B cell (primary cell): ENCODE data around the gene EVI5L. TPM values are rescaled to one million over a fixed set of nuclear protein-coding genes. Genes with fewer than 3 reads are reported as not detected.

ENCODE experiments used
- ATAC-seq: fragments of 200-7000 bp; cut with Tn5 transposase; one replicate; pipeline ENCODE4 v1.10.0; 2021; ENCODE audit warnings: low read depth, mild to moderate bottlenecking, moderate number of reproducible peaks, moderate library complexity
- CTCF ChIA-PET: fragments of 350-600 bp; sonication (Branson Sonifier 250); formaldehyde crosslinking; loops from one replicate; lab custom pipeline; 2021; ENCODE audit warnings: antibody characterized with exemption, inconsistent platforms; lab: Charles Lee
- POLR2A ChIA-PET: fragments of 350-600 bp; sonication (Branson Sonifier 250); formaldehyde crosslinking; loops from one replicate; lab custom pipeline; 2021; ENCODE audit warnings: antibody characterized with exemption; lab: Charles Lee
- DNase-seq: peaks from one replicate; pipeline ENCODE4 v3.0.0; 2013
- H2AFZ ChIP-seq: 2 replicates; pipeline ENCODE4 v1.6.1; 2012; ENCODE audit warnings: mild to moderate bottlenecking, low read depth, low read length; ENCODE audit not compliant: insufficient read depth, poor library complexity, severe bottlenecking
- H3K27ac ChIP-seq, 2 donors: 1 replicate in 1 of 2; 2 replicates in 1 of 2; pipeline ENCODE4 v1.5.1; 2012 to 2013; ENCODE audit warnings: low read length in 2 of 2, mild to moderate bottlenecking in 2 of 2, moderate library complexity in 1 of 2
- H3K27me3 ChIP-seq, 4 experiments: fragments of 200-600 bp in 1 of 4; sonication (generic) in 1 of 4; replicated peaks in 1 of 4; 1 replicate in 2 of 4; 2 replicates in 2 of 4; pipeline versions ENCODE4 v1.6.1 to v1.7.0; 2013 to 2016; ENCODE audit warnings: low read length in 3 of 4, mild to moderate bottlenecking in 2 of 4, mixed read lengths in 1 of 4, moderate library complexity in 1 of 4; ENCODE audit not compliant: insufficient read depth in 4 of 4, control insufficient read depth in 3 of 4; ENCODE audit errors: control extremely low read depth in 1 of 4
- H3K36me3 ChIP-seq, 2 experiments: replicated peaks in 1 of 2; 1 replicate in 1 of 2; 2 replicates in 1 of 2; pipeline versions ENCODE4 v1.6.1 to v1.7.1; 2013; ENCODE audit warnings: low read length in 1 of 2; ENCODE audit not compliant: insufficient read depth in 2 of 2, control insufficient read depth in 1 of 2; ENCODE audit errors: control extremely low read depth in 1 of 2, extremely low read depth in 1 of 2
- H3K4me1 ChIP-seq, 2 donors: fragments of 200-600 bp in 1 of 2; sonication (generic) in 1 of 2; 1 replicate in 1 of 2; 2 replicates in 1 of 2; pipeline versions ENCODE4 v1.5.1 to v1.6.1; 2013 to 2017; ENCODE audit warnings: low read length in 2 of 2; ENCODE audit not compliant: control insufficient read depth in 2 of 2, insufficient read depth in 2 of 2
- H3K4me2 ChIP-seq: replicated peaks from 2 replicates; pipeline ENCODE3; 2012; ENCODE audit warnings: mild to moderate bottlenecking, low read depth, low read length; ENCODE audit not compliant: poor library complexity, severe bottlenecking
- H3K4me3 ChIP-seq, 5 experiments: fragments of 200-600 bp in 1 of 5; sonication (generic) in 1 of 5; 1 replicate in 3 of 5; 2 replicates in 2 of 5; pipeline versions ENCODE4 v1.5.1 to v1.7.0; 2011 to 2016; ENCODE audit warnings: low read length in 4 of 5, mild to moderate bottlenecking in 4 of 5, low read depth in 2 of 5, control low read depth in 1 of 5, moderate library complexity in 1 of 5; ENCODE audit not compliant: insufficient read depth in 1 of 5; ENCODE audit errors: control extremely low read depth in 1 of 5, extremely low read depth in 1 of 5
- H3K79me2 ChIP-seq: fragments of 200-600 bp; sonication (generic); one replicate; pipeline ENCODE4 v1.6.0; 2016; ENCODE audit warnings: low read length; ENCODE audit not compliant: control insufficient read depth, insufficient read depth
- H3K9ac ChIP-seq: fragments of 200-600 bp; sonication (generic); 2 replicates; pipeline ENCODE4 v1.6.1; 2017; ENCODE audit warnings: mild to moderate bottlenecking, low read length, moderate library complexity
- H3K9me3 ChIP-seq, 3 donors: one replicate each; pipeline versions ENCODE4 v1.6.1 to v1.7.1; 2013; ENCODE audit warnings: low read length in 2 of 3; ENCODE audit not compliant: control insufficient read depth in 2 of 3, insufficient read depth in 1 of 3; ENCODE audit errors: control extremely low read depth in 1 of 3
- H4K20me1 ChIP-seq: 2 replicates; pipeline ENCODE4 v1.6.0; 2012; ENCODE audit warnings: mild to moderate bottlenecking, low read length; ENCODE audit not compliant: insufficient read depth, control insufficient read depth, poor library complexity, severe bottlenecking
- H3K27ac Mint-ChIP-seq: one replicate; pipeline ENCODE4 v1.8.0; 2021; ENCODE audit warnings: mixed read lengths
- H3K27me3 Mint-ChIP-seq: one replicate; pipeline ENCODE4 v1.8.0; 2021; ENCODE audit warnings: mixed read lengths
- H3K4me1 Mint-ChIP-seq: one replicate; pipeline ENCODE4 v1.8.0; 2021; ENCODE audit warnings: mixed read lengths
- H3K4me3 Mint-ChIP-seq: one replicate; pipeline ENCODE4 v1.8.0; 2021; ENCODE audit warnings: mixed read lengths
- H3K9me3 Mint-ChIP-seq: one replicate; pipeline ENCODE4 v1.8.0; 2022; ENCODE audit warnings: mixed read lengths; ENCODE audit not compliant: insufficient read depth
- EZH2 ChIP-seq: IDR thresholded peaks from 2 replicates; pipeline ENCODE4 v1.6.1; 2012; ENCODE audit warnings: borderline replicate concordance, low read depth, mild to moderate bottlenecking, moderate library complexity, low read length; ENCODE audit not compliant: insufficient read depth, poor library complexity, severe bottlenecking
- WGBS: methylation state at CpG from one replicate; pipeline ENCODE4 v1.1.5; 2013; ENCODE audit warnings: missing lambda C conversion rate; ENCODE audit not compliant: insufficient coverage; 5-methylcytosine and 5-hydroxymethylcytosine counted together
- intact Hi-C: fragments of 100-400 bp; cut with micrococcal nuclease; formaldehyde crosslinking; loops from one replicate; pipeline ENCODE4 v1.10.0; 2022
- polyA plus RNA-seq: library from polyadenylated mRNA; depleted of rRNA; stranded (reverse); fragments of >200 nt; gene quantifications from 2 replicates; pipeline ENCODE4 v1.2.3, GENCODE V29; 2012
- total RNA-seq, 2 donors: library from RNA; stranded (reverse); fragments of 120-200 nt in 1 of 2; gene quantifications; 1 replicate in 1 of 2; 2 replicates in 1 of 2; pipeline versions ENCODE4 v1.2.3 to v1.2.4, GENCODE V29; 2013 to 2022
- TF ChIP-seq, protein P1 (sequence below): fragments of 200-600 bp; IDR thresholded peaks from one replicate; pipeline ENCODE4 v1.8.0; 2022; ENCODE audit warnings: antibody characterized with exemption, mild to moderate bottlenecking

EVI5L gene
- total and polyA plus RNA-seq, 2 donors (not counting 1 experiment from before 2014, with no cell fraction given), result 7.9 to 11.8 TPM

DNA sequence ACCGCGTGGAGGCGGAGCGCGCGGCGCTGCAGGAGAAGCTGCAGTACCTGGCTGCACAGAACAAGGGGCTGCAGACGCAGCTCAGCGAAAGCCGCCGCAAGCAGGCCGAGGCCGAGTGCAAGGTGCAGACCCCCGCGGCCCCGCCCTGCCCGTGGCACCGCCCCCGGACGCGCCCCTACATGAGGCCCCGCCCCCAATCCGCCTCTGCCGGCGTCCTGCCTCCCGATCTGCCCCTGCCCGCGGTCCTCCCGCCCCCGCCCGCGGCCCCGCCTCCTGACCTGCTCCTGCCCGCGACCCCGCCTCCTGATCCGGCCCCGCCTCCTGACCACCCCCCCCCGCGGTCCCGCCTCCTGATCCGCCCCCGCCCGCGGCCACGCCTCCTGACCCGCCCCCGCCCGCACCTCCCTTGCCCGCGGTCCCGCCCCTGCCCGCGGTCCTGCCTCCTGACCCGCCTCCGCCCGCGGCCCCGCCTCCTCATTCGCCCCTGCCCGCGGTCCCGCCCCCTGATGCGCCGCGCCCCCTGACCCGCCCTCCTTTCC is 32.5 kb downstream of the EVI5L start:
- ATAC-seq, result peak; percentile 66

More for the DNA sequence above, 32.5 kb downstream of the EVI5L start:
- peaks cover 0 to 33% (median 0%) of the 10 kb centered on the region in 3 donors for H3K9me3 ChIP-seq
- DNase-seq, result peak; percentile 59
- H3K4me2 ChIP-seq, result peak overlapping the region; percentile 80
- H3K36me3 ChIP-seq, result peaks cover 0 to 3% of the 10 kb centered on the region in 2 experiments
- H2AFZ ChIP-seq, result peak overlapping the region; percentile 18
- no peak overlapping the region for H3K27ac ChIP-seq
- peak overlapping the region; percentile 74 for H3K4me3 Mint-ChIP-seq
- peak overlapping the region in 3 of 5 experiments; percentile 35 to 60 (median 41) for H3K4me3 ChIP-seq
- H3K27me3 Mint-ChIP-seq, result peaks cover 28% of the 10 kb centered on the region
- peaks cover 27 to 30% of the 10 kb centered on the region in 2 donors for H3K4me1 ChIP-seq
- H3K4me1 Mint-ChIP-seq, result peaks cover 14% of the 10 kb centered on the region
- ChIA-PET POLR2A (interaction anchor here (0.6 to 1.1 kb wide), 4 partner anchors 8 to 58 kb away, joined by 3 to 7 read pairs (median 4); no protein-coding TSS in a partner anchor), CTCF (interaction anchor here (0.8 to 1.1 kb wide), 3 partner anchors 41 to 80 kb away, joined by 3 read pairs; partner anchors contain the start of genes CTXN1 and MAP2K7)
- no peaks in the 10 kb centered on the region for H4K20me1 ChIP-seq
- H3K27ac Mint-ChIP-seq, result no peak overlapping the region
- peaks cover 0 to 91% (median 35%) of the 10 kb centered on the region in 4 experiments for H3K27me3 ChIP-seq
- intact Hi-C loops, result no loop called here
- TF ChIP-seq, protein P1, sequence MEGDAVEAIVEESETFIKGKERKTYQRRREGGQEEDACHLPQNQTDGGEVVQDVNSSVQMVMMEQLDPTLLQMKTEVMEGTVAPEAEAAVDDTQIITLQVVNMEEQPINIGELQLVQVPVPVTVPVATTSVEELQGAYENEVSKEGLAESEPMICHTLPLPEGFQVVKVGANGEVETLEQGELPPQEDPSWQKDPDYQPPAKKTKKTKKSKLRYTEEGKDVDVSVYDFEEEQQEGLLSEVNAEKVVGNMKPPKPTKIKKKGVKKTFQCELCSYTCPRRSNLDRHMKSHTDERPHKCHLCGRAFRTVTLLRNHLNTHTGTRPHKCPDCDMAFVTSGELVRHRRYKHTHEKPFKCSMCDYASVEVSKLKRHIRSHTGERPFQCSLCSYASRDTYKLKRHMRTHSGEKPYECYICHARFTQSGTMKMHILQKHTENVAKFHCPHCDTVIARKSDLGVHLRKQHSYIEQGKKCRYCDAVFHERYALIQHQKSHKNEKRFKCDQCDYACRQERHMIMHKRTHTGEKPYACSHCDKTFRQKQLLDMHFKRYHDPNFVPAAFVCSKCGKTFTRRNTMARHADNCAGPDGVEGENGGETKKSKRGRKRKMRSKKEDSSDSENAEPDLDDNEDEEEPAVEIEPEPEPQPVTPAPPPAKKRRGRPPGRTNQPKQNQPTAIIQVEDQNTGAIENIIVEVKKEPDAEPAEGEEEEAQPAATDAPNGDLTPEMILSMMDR, result no peak
- TF ChIP-seq EZH2, result no peak
- peak overlapping the region; percentile 47 for H3K9ac ChIP-seq
- 2% methylated on average over 22 of the region's 67 CpGs for WGBS
- H3K9me3 Mint-ChIP-seq, result no peaks in the 10 kb centered on the region
- H3K79me2 ChIP-seq, result no peaks in the 10 kb centered on the region
